HG02763 (cell line): ENCODE measurements around the gene SLC2A8.
A peak's percentile ranks its signal among the peaks of the same experiment; 100 is the strongest.

Experiments
- ATAC-seq: cut with Tn5 transposase; IDR thresholded peaks from one replicate; pipeline ENCODE4 v1.9.1; 2021; ENCODE audit warnings: mild to moderate bottlenecking, moderate library complexity; ENCODE audit not compliant: unreplicated experiment

The SLC2A8 gene

DNA sequence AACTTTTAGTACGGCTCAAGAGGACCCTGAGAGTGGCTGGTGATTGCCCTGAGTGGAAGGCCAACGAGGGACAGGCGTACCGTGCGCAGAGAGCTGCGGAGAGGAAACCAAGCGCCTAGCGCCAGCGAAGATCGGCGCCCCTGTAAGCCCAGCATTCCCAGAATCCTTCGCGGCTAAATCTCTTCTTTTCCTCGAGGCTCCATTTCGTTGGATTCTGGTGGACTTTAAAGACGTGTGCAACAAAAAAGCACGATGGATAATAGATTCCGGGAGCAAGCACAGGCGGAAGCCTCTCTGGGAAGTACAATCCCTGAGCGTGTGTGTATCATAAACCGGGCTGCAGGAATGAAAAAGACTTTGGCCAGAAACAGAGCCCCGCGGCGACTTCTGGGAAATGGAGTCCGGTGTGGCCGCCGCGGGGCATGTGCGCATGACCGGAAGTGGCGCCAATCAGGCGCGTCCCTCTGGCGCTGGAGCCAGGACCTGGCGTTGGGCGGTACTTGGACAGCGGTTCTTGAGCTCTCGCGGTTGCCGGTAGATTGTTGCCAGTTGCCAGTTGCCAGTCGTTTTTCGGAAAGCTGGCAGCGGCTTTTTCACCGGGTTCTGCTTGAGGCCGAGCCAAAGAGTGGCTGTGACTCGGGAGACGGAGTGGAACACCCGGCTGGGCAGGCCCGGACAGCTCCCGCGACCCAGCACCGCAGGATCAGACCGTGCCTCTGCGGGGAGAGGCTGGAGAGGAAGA lies 27.1 kb downstream of the SLC2A8 start, which contains the start of gene ZNF79:
TSS of gene ZNF79 (plus strand) at position 449 of the 742 bp plus-strand sequence. CDS start 406 bp downstream, outside the sequence.
- peak; percentile 88 for ATAC-seq

DNA sequence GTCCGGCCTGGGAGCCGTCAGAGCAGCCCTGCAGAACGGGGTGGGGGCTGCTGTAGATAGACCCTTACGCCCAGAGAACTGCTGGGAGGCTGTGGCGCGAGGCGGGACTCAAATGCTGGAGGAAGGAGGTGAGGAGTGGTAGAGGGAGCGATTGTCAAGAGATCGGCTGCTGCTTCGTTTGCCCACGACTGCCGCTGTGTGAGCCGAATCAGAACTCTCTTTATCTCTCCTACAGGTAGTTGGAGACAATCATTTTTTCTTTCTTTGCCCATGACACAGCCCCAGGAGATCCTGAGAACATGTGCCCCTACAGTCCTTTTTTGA lies 27.7 kb downstream of the SLC2A8 start:
- no peak for ATAC-seq

DNA sequence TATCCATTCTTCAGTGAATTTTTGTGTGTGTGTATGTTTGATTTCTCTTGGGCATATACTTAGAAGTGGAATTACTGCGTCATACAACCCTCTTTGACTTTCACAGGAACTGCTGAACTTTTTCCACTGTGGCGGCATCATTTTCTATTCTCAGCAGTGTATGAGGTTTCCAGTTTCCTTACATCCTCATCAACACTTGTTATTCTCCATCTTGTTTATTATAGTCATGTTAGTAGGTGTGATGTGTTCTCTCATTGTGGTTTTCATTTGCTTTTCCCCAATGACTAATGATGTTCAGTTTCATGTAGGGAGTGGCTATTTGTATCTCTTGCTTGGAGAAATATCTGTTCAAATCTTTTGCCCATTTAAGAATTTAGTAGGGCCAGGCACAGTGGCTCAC lies 29.8 kb downstream of the SLC2A8 start:
- no peak for ATAC-seq

DNA sequence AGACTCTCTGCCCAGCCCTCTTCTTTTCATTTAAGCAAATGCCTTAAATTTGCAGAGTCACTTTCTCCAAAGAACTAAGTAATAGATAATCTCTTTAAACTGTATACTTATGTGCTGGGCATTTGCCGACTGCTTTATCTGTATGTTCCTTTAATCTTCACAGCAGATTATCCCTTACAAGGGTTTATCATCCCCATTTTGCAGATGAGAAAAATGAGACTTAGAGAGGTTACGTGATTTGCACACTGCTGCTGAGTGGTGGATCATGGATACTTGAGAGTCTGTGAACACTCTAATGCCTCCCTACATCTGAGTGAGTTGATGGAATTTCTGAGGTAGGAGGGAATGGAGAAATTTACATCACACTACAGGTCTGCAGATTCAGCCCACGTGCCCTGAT lies 31.4 kb downstream of the SLC2A8 start:
- ATAC-seq, result no peak

DNA sequence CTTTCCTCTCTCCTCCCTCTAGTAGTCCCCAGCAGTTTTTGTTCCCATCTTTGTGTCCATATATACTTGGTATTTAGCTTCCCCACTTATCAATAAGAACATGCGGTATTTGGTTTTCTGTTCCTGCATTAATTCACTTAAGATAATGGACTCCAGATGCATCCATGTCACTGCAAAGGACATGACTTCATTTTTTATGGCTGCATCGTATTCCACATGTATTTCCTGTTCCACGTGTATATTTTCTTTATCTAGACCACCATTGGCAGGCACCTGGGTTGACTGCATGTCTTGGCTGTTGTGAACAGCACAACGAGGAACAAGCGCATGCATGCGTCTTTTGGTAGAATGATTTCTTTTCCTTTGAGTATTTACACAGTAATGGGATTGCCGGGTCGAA lies 33.4 kb downstream of the SLC2A8 start:
- no peak for ATAC-seq

DNA sequence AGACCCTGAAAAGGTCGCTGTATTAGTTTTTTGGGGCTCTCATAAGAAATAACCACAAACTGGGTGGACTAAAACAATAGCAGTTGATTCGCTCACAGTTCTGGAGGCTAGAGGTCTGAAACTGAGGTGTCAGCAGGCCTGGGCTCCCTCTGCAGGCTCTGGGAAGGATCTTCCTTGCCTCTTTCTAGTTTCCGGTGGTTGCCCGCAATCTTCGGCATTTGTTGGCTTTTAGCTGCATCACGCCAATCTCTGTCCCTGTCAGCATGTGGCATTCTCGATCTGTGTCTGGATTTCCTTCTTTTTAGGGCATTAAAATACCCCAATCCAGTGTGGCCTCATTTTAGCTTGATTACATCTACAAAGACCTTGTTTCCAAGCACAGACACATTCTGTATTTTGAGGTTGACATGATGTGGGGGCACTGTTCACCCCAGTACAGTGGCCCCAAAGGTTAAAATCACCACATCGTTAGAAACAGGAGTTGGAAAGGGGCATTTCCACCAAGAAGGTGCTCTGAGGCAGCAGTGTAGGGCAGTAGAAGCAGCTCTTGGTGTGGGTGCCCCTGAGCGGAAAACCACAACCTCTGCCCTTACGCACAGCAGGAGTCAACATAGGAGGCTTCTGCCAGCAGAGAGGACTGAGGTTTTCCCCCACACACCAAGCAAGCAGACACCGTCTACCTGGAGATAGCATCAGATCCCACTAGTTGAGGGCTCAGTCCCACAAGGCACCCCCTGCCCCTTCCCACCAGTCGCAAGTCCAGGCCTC lies 40.7 kb downstream of the SLC2A8 start:
- no peak for ATAC-seq

DNA sequence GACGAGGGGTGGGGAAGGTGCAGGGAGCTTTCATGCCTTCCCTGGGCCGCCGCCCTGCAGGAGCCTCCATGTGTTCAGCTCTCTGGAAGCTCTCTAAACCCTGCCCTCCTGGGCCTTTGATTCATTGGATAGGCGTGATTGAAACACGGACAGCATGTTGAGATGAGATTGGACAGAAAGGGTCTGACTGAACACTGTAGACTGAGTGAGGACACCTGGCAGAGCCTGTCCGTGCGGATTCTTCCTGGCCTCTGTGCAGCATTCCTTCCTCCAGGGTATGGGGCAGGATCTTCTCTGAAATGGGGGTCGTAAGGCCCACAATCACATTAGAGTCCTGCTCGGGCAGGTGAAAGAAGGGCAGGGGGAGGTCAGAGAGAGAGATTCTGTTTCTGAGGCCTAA lies 41.4 kb downstream of the SLC2A8 start:
- ATAC-seq, result no peak

DNA sequence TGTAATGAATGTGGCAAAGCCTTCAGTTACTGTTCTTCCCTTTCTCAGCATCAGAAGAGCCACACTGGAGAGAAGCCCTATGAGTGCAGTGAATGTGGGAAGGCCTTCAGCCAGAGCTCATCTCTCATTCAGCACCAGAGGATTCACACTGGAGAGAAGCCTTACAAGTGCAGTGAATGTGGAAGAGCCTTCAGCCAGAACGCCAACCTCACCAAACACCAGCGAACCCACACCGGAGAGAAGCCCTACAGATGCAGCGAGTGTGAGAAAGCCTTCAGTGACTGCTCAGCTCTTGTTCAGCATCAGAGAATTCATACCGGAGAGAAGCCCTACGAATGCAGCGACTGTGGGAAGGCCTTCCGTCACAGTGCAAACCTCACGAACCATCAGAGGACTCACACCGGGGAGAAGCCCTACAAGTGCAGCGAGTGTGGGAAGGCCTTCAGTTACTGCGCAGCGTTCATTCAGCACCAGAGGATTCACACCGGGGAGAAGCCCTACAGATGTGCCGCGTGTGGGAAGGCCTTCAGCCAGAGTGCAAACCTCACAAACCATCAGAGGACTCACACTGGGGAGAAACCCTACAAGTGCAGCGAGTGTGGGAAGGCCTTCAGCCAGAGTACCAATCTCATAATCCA lies 47.4 kb downstream of the SLC2A8 start:
- no peak for ATAC-seq

DNA sequence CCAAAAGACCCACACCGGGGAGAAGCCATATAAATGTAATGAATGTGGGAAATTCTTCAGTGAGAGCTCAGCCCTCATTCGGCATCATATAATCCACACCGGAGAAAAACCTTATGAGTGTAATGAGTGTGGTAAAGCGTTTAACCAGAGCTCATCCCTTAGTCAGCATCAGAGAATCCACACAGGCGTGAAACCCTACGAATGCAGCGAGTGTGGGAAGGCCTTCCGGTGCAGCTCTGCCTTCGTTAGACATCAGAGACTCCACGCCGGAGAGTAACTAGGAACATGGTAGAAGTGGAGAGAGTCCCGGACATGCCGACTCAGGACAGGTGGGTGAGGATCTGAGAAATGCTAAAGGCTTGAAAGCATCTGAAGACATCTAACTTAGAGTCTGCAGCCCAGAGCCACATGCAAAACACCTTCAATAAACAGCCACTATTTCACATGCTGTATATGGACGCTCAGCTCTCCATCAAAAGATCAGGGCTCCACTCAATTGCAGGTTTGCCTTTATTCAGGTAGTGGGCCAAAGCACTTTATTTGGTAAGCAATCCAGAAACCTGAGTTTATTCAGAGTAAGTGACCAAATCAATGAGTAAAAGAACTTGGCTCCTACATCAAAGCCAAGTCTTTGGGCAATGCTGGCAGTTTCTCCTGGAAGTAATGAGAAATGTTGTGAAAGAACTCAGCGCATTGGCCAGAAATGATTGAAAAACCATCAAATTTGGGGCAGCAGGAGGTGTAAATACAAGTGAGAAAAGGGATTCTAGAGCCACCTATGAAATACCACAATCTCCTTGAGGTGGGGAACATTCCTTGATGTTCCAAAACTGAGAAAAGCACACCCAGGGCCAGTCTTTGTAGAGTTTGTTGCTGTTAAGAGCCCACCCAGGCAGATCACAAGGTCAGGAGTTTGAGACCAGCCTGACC lies 48.2 kb downstream of the SLC2A8 start:
- ATAC-seq, result no peak

DNA sequence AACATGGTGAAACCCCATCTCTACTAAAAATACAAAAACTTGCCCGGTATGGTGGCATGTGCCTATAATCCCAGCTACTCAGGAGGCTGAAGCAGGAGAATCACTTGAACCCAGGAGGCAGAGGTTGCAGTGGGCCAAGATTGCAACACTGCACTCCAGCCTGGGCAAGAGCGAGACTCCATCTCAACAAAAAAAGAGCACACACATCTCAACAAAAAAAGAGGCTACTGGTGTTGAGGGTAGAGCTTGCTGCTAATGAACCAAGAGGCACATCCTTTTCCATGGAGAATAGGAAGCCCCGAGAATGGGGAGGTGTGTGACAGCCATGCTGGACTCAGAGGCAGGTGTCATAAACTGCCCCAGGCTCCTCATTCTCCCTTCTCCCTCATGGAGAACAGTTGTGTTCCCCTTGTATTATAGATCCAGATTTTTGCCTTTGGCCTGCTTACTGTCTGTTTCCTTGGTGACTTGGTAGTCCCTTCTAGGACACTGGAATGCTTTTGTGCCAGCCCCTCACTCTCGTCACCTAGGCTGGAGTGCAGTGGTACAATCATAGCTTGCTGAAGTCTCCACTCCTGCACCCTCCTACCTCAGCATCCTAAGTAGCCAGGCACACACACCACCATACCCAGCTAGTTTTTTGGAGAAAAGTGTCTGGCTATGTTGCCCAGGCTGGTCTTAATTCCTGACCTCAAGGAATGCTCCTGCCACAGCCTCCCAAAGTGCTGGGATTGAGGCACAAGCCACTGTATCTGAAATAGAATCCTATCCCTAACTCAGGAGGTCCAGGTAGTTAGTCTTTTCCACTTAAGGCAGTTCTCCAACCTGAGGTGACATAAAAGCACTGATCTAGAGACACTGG lies 49.1 kb downstream of the SLC2A8 start:
- no peak for ATAC-seq

DNA sequence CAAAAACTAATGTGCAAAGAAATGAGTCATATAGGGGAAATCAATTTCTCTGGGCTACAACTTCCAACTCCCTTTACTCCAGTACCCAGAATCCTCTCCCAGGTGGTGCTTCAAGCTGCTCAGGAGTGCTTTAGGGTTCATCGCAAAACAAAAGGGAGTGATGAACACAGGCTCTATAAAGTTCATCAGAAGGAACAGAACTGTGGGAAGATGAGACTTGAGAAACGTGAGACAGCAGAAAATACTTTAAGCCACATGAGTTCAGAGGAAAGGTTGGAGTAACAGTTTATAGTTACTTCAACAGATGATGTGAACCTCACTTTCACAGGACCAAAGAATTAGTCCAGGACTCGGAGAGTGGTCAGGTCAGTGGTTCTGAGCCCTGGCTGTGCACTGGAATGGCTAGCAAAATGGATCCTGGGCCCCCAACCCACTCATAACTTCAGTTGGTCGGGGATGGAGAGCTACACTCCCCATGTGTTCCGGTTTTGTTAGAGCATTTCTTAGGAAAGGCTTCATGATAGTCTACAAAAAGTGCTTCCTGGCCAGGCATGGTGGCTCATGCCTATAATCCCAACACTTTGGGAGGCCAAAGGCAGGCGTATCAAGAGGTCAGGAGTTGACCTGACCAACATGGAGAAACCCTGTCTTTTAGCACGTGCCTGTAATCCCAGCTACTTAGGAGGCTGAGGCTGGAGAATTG lies 49.9 kb downstream of the SLC2A8 start:
- ATAC-seq, result no peak

DNA sequence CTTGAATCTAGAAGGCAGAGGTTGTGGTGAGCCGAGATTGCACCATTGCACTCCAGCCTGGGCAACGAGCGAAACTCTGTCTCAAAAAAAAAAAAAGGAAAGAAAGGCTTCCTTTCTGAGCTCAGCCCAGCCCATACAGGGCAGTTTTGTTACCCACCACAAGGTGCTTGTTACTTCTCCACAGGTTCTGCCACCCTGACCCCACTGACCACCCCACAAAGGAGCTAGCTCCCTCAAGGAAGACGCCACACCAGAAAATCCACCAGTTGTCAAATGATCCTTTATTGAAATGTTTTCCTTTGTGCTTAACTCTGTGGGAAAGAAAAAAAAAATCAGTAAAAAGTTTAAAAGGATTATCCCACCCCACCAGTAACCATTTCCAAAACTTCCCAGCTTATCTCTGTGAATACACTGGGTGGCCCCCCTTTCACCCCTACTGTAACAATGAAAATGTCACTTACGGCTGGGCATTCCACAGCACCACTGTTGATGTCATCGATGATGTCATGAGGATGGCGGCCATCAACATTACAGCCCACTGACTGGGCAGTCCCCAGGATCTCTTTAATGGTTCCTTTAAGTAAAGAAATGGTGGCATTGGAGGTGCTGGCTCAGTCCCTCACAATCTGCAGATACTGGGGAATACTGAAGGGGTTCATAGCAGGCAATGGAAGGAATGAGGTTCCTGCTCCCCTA lies 50.6 kb downstream of the SLC2A8 start:
- no peak for ATAC-seq

DNA sequence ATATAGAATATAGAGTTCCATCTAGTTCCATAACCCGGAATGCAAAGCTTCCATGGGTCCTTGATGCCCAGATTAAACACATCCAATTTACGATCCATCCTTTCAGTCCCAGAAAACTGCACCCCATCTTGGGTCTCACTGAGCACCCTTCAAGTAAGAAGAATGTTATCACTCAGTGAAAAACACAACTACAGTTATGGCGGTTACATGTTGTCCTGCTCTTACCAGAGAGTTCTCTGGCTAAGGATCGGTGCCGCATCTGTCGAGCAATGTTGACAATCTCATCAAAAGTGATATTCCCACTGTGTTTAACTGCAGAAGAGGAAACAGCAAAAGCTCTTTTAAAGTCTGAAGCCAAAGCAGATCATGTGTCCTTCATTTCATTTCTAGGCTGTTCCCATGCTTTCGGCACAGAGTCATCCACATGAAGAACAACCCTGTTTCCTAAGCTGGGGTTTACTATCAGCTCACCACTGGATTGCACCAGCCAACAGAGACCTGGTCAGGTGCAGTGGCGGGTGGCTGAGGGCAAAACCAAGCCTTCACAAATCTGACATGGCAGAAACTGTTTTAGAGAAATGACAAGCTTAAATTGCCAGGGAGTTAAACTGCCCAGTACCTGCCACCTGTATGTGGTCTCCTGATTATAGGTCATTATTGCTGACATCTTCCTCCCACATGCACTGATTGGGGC lies 51.3 kb downstream of the SLC2A8 start:
- no peak for ATAC-seq

DNA sequence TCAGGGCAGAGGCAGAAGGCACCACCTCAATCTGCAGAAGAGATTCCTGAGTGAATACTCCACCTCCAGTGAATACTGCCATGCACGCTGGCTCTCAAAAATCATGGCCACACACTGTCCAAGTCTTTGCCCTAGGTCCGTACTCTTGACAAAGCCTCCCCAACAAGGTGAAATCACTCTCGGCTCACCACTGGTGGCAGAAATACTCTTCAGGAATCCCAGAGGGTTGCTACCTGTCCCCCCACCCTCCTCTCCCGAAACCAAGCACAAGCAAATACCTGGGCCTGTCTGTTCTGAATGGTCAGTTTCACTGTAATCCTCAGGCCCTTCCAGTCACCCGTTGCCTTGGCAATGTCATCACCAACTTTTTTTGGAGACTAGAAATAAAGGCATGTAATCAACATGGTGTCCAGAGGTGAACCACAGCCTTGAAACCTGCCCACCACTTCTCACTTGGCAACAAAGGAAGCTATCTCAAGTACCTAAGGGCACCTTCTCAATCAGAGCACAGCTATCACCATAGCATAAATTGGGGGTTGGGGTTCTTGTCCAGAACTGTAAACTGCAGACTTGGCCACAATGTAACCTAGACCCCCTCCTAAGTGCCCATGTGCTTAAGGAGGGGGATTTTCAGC lies 52.5 kb downstream of the SLC2A8 start:
- ATAC-seq, result no peak

DNA sequence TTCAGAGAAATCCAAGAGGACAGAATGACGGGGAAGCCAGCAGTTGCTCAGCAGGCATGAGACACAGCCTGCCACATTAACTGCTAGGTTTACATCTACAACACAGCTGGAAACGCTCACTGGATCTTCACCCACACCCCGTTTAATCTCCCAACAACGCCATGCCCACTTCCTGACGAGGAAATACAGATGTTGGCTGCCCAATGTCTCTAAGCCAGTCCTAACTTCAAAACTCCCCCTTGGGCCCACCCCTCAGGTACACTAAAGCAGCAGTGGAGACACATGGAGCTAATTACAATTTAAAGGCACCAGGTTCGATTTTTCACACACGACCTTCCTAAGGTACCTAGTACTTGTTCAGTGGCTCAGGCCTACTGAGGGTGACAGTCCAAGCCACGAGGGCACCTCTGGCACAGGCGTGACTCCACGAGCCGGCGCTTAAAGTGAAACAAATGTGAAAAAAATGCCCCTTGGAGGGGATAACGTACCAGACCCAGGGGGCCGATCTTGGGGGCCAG lies 53.3 kb downstream of the SLC2A8 start:
- no peak for ATAC-seq

DNA sequence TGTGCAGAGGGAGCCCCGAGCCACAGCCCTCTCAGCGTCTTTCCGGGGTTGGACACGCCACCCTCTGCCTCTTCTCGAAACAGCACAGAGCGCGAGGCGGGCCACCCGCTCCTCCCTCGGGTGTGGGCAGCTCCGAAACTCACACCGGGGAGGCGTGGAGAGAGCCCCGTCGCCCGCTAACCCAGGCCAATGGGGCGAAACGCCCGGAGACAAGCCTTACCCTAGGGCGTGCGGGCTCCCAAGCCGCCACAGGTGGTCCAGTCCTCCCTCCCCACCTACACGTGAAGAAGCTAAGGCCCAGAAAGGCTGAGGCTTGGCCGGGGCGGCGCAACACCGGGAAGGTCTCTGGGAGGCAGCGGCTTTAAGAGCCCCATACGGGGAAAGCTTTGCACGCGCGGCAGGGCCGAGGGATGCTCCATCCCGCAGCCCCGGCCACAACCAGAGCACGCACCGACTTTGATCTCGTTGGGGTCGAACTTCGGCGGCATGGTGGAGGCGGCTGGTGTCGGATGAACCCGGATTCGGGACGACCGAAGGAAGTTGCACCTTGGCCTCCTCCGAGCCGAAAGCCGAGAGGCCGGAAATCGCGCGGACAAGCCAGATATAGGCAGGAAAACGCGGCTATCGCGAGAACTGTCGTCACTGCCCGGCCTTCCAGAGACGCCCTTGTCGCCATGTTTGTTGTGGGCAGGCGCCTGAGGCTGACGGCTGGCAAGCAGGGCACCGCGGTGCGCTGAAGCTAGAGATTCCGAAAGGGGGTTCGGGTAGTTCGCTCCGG lies 54.0 kb downstream of the SLC2A8 start, which contains the start of the genes LRSAM1 and RPL12:
TSS of gene LRSAM1 (plus strand) at position 681 of the 778 bp plus-strand sequence. CDS start 3,018 bp downstream, outside the sequence.
TSS of gene RPL12 (minus strand) at position 577 of the 778 bp plus-strand sequence. CDS start at position 488, 89 bp downstream.
- ATAC-seq, result peak; percentile 64

DNA sequence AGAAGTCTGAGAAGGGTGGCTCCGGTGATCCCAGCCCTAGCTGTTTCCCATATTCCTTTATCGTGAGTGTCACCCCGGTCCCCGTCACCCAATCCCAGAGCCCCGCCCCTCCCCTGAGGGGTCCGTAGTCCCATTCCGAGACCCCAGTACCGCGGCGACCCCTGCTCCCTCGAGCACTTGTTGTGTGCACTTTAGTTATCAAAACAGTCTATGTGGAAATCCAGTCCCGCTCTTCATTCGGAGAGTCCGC lies 54.6 kb downstream of the SLC2A8 start:
- peak; percentile 24 for ATAC-seq
